Germinal center (tissue), 1 donor: ENCODE measurements around the gene RTKN.
A peak's percentile ranks its signal among the peaks of the same experiment; 100 is the strongest.
"Not testable (repeated sequence)": the region's sequence is repeated elsewhere in the genome, so short reads cannot be mapped to it uniquely, and the experiment has no call there.

Experiments
- DNase-seq: peaks from one replicate; pipeline ENCODE4 v3.0.0; 2012; ENCODE audit warnings: mixed read lengths, low spot score

Gene RTKN

GRCh38 chr2:74441690-74442482, at the start of gene RTKN:
TSS of gene RTKN (minus strand) at chr2:74441937. CDS start at chr2:74441816, 121 bp downstream.
- DNase-seq, result no peak

GRCh38 chr2:74489906-74490305, 48.2 kb upstream of the RTKN start:
- no peak for DNase-seq

GRCh38 chr2:74488643-74489481, 47.1 kb upstream of the RTKN start:
- no peak for DNase-seq

- no peak for DNase-seq
Measured at GRCh38 chr2:74486141-74486540, 44.4 kb upstream of the RTKN start.

GRCh38 chr2:74483675-74484164, 42.0 kb upstream of the RTKN start:
- not testable (repeated sequence) for DNase-seq

GRCh38 chr2:74482801-74483674, 41.3 kb upstream of the RTKN start, which contains the start of the genes CCDC142 and TTC31:
TSS of gene CCDC142 (minus strand) at chr2:74482998. CDS start at chr2:74482837, 161 bp downstream.
TSS of gene TTC31 (plus strand) at chr2:74483081. CDS start at chr2:74483096, 15 bp downstream.
- peak; percentile 89 for DNase-seq

GRCh38 chr2:74481961-74482800, 40.4 kb upstream of the RTKN start:
- DNase-seq, result peak; percentile 63

GRCh38 chr2:74481431-74481830, 39.7 kb upstream of the RTKN start:
- DNase-seq, result no peak

- DNase-seq, result no peak
Measured at GRCh38 chr2:74474899-74475298, 33.2 kb upstream of the RTKN start.

GRCh38 chr2:74474481-74474880, 32.7 kb upstream of the RTKN start:
- DNase-seq, result no peak

- no peak for DNase-seq
Measured at GRCh38 chr2:74472945-74473258, 31.2 kb upstream of the RTKN start.

- peak; percentile 78 for DNase-seq
Measured at GRCh38 chr2:74472086-74472944, 30.6 kb upstream of the RTKN start, which contains the start of gene MRPL53. TSS of gene MRPL53 (minus strand) at chr2:74472680. CDS start at chr2:74472660, 20 bp downstream.

GRCh38 chr2:74471332-74472065, 29.8 kb upstream of the RTKN start:
- DNase-seq, result no peak

- DNase-seq, result not testable (repeated sequence)
Measured at GRCh38 chr2:74470742-74471141, 29.0 kb upstream of the RTKN start.

GRCh38 chr2:74464406-74464805, 22.7 kb upstream of the RTKN start:
- no peak for DNase-seq

- no peak for DNase-seq
Measured at GRCh38 chr2:74462786-74463105, 21.0 kb upstream of the RTKN start.

- no peak for DNase-seq
Measured at GRCh38 chr2:74462054-74462785, 20.5 kb upstream of the RTKN start.

- DNase-seq, result no peak
Measured at GRCh38 chr2:74461187-74462053, 19.7 kb upstream of the RTKN start.
